ENCODE measurements around the gene SMIM14.
A peak's percentile ranks its signal among the peaks of the same experiment; 100 is the strongest.

DNA sequence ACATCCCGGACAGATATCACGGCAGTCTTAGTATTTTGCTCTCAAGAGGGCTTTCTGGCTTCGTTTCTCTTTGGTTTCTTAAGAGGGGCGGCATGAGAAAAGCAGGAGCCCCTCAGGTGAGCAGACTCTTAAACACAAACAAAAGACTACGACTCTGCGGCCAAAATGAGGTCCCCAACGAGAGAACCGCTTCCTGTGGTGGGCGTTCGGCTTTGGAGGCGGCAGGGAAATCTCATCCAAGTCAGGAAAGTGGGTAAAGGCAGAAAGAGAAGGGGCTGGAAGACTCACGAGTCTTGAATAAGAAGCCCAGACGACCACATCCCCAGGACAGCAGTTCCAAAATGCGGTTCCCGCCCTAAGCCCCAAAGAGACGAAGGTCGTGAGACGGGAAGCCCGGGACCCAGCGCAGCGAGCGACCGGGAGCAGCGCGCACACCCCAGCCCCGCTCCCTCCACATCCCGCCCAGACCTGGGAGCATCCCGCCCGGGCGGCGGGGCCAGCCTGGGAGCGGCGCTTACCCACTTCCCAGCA is 111.8 kb downstream of the SMIM14 start:
- no peak for TF ChIP-seq POLR2A (IDR thresholded peaks at IDR 0.05; ENCODE audit: extremely low read depth, insufficient read length)
- TF ChIP-seq, protein P1, sequence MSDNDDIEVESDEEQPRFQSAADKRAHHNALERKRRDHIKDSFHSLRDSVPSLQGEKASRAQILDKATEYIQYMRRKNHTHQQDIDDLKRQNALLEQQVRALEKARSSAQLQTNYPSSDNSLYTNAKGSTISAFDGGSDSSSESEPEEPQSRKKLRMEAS (IDR thresholded peaks at IDR 0.05; ENCODE audit: low read depth, low read length) = peak; percentile 34; the same call in 1 of the 2 replicates
- TF ChIP-seq CTCF (IDR thresholded peaks at IDR 0.05; ENCODE audit: low read depth, low read length) = no peak
- TF ChIP-seq MYC (IDR thresholded peaks at IDR 0.05; ENCODE audit: low read depth, low read length) = peak; percentile 43; the same call in 1 of the 2 replicates
